Activated CD8-positive, alpha-beta memory T cell treated with anti-CD3 and anti-CD28 coated beads for 1 hour (primary cell): ENCODE results near the gene NTM.

Experiments used
- DNase-seq, 2 donors: peaks; one replicate each; pipeline ENCODE4 v3.0.0-alpha.2; 2020; ENCODE audit warnings: low read depth in 1 of 2; ENCODE audit errors: extremely low read depth in 1 of 2

The NTM gene

GRCh38 chr11:132114743-132115142, 744.3 kb downstream of the NTM start:
- no peak for DNase-seq

- no peak for DNase-seq
Observed at GRCh38 chr11:132115454-132115853, 745.0 kb downstream of the NTM start.

- DNase-seq: no peak
Observed at GRCh38 chr11:132116516-132116915, 746.1 kb downstream of the NTM start.

GRCh38 chr11:132118661-132119060, 748.2 kb downstream of the NTM start:
- DNase-seq: no peak

GRCh38 chr11:132119573-132119972, 749.2 kb downstream of the NTM start:
- DNase-seq: no peak

GRCh38 chr11:132122735-132123134, 752.3 kb downstream of the NTM start:
- no peak for DNase-seq

- DNase-seq: no peak
Observed at GRCh38 chr11:132123449-132123848, 753.0 kb downstream of the NTM start.

GRCh38 chr11:132123854-132124835, 753.7 kb downstream of the NTM start:
- no peak for DNase-seq

GRCh38 chr11:132125988-132126871, 755.8 kb downstream of the NTM start:
- no peak for DNase-seq

- DNase-seq: no peak
Observed at GRCh38 chr11:132126973-132127899, 756.8 kb downstream of the NTM start.

- no peak for DNase-seq
Observed at GRCh38 chr11:132127900-132128288, 757.5 kb downstream of the NTM start.

- no peak for DNase-seq
Observed at GRCh38 chr11:132131047-132131446, 760.6 kb downstream of the NTM start.

GRCh38 chr11:132131961-132132360, 761.5 kb downstream of the NTM start:
- DNase-seq: no peak

GRCh38 chr11:132134322-132134721, 763.9 kb downstream of the NTM start:
- DNase-seq: no peak

- no peak for DNase-seq
Observed at GRCh38 chr11:132137289-132137980, 767.0 kb downstream of the NTM start.

- DNase-seq: no peak
Observed at GRCh38 chr11:132137981-132138313, 767.5 kb downstream of the NTM start.

GRCh38 chr11:132139181-132139580, 768.8 kb downstream of the NTM start:
- no peak for DNase-seq

GRCh38 chr11:132140056-132140455, 769.6 kb downstream of the NTM start:
- DNase-seq: no peak

GRCh38 chr11:132142121-132142520, 771.7 kb downstream of the NTM start:
- DNase-seq: no peak

GRCh38 chr11:132142554-132142953, 772.1 kb downstream of the NTM start:
- DNase-seq: no peak
